ENCODE data around the gene SNX9.

GRCh38 chr6:157861184-157861583 lies 38.1 kb downstream of the SNX9 start:
- TF ChIP-seq CTCF (optimal IDR thresholded peaks at IDR 0.05 in 1 of 3, IDR thresholded peaks at IDR 0.05 in 1 of 3, conservative IDR thresholded peaks at IDR 0.05 in 1 of 3; ENCODE audit: extremely low read depth in 1 of 3, insufficient read depth in 2 of 3, low read length in 3 of 3) (no peak), EZH2 (IDR thresholded peaks at IDR 0.05; ENCODE audit: low read length) (no peak)
